Thyroid gland (tissue), 4 donors: ENCODE results near the gene LGR6. TPM values are rescaled to one million over a fixed set of nuclear protein-coding genes. Genes with fewer than 3 reads are reported as not detected.
"Not testable (repeated sequence)": the region's sequence is repeated elsewhere in the genome, so short reads cannot be mapped to it uniquely, and the experiment has no call there.

ENCODE experiments used
- DNase-seq, 2 donors: peaks; one replicate each; pipeline ENCODE4 v3.0.0-alpha.2; 2019
- H3K27ac ChIP-seq, 3 donors: fragments of 200-600 bp; sonication (generic); 1 replicate in 2 of 3; 2 replicates in 1 of 3; pipeline ENCODE4 v1.5.1; 2016 to 2019; ENCODE audit warnings: mild to moderate bottlenecking in 1 of 3, moderate library complexity in 1 of 3
- H3K27me3 ChIP-seq: fragments of 200-600 bp; sonication (generic); one replicate; pipeline ENCODE4 v1.5.1; 2019
- H3K36me3 ChIP-seq, 2 donors: fragments of 200-600 bp; sonication (generic); one replicate each; pipeline ENCODE4 v1.5.1; 2016 to 2019
- H3K4me1 ChIP-seq, 2 donors: fragments of 200-600 bp; sonication (generic); one replicate each; pipeline ENCODE4 v1.5.1; 2017 to 2019
- H3K4me3 ChIP-seq, 3 donors: fragments of 200-600 bp; sonication (generic); replicated peaks in 1 of 3; 1 replicate in 2 of 3; 2 replicates in 1 of 3; pipeline ENCODE4 v1.5.1; 2016; ENCODE audit warnings: mild to moderate bottlenecking in 1 of 3
- H3K9me3 ChIP-seq: fragments of 200-600 bp; sonication (generic); one replicate; pipeline ENCODE4 v1.5.1; 2017
- CTCF ChIP-seq, 6 experiments: fragments of 200-600 bp in 3 of 6; fragments of 450-650 bp in 3 of 6; sonication (generic) in 3 of 6; IDR thresholded peaks; one replicate each; pipeline ENCODE4 v1.5.1; 2016 to 2019; ENCODE audit warnings: antibody characterized with exemption in 6 of 6, mild to moderate bottlenecking in 2 of 6, inconsistent platforms in 1 of 6, moderate library complexity in 1 of 6
- POLR2A ChIP-seq, 2 donors: fragments of 450-650 bp; IDR thresholded peaks; one replicate each; pipeline ENCODE4 v1.6.1; 2017; ENCODE audit warnings: antibody characterized with exemption in 2 of 2, mild to moderate bottlenecking in 2 of 2, moderate library complexity in 1 of 2
- WGBS, 2 donors: methylation state at CpG; one replicate each; pipeline ENCODE4 v1.1.5; 2017; 5-methylcytosine and 5-hydroxymethylcytosine counted together
- intact Hi-C: fragments of 100-400 bp; cut with DNase I; formaldehyde crosslinking; loops from one replicate; pipeline ENCODE4 v1.15.1; 2023
- total RNA-seq, 4 donors: library from RNA; depleted of rRNA; stranded (reverse); fragments of >200 nt; gene quantifications; one replicate each; pipeline ENCODE4 v1.2.3, GENCODE V29; 2016

Gene LGR6
- total RNA-seq, 4 donors from 2014 or later: 2.8 to 7.0 (median 4.5) TPM

DNA sequence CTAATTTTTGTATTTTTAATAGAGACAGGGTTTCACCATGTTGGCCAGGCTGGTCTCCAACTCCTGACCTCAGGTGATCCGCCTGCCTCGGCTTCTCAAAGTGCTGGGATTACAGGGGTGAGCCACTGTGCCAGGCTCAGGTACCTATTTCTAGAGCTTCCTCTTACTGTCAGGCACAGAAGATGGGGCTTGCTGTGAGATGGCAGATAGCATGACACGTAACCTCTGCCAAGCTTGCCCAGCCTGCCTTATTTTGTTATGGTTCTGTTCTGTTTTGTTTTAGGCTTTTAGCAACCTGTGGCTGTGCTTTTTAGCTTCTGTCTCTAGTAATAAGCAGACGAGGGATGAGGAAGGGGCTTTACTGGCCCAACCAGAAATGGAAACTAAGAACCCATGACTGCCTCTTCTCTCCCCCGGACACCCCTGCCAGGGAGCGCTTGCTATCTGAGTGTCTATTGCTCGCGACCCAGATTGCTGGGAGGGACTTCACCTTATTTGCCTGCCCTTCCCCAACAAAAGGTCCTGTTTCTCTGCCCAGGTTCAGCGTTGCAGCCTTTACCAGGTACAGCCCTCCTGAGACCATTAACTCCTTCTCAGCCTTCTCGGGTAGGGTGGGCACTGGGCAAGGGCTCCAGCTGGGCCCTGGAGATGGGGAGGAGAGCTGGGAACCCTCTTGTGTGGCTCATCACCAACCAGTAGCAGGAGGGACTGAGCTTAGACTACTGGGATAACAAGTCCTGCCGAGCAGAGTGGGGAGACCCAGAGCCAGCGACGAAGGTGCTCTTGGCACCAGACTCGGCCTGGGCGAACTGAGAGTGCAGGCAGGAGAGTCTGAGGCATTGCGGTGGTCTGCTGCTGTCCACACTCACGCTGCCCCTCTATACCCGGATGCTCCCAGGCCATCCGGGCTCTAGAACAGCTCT, 13.5 kb upstream of the LGR6 start:
- no peak for DNase-seq
- intact Hi-C loops: loop anchor here (10.0 kb wide), 1 partner anchor 535 kb away; the partner anchor contains the start of gene SYT2
- no peak overlapping the region for H3K27ac ChIP-seq
- no peaks in the 10 kb centered on the region for H3K9me3 ChIP-seq
- WGBS, 2 donors: 78% methylated on average over 16 to 19 of the region's 19 CpGs
- TF ChIP-seq POLR2A (IDR thresholded peaks at IDR 0.05): no peak
- H3K4me3 ChIP-seq: no peak overlapping the region
- no peaks in the 10 kb centered on the region for H3K36me3 ChIP-seq
- H3K27me3 ChIP-seq: no peaks in the 10 kb centered on the region
- H3K4me1 ChIP-seq: no peaks in the 10 kb centered on the region

DNA sequence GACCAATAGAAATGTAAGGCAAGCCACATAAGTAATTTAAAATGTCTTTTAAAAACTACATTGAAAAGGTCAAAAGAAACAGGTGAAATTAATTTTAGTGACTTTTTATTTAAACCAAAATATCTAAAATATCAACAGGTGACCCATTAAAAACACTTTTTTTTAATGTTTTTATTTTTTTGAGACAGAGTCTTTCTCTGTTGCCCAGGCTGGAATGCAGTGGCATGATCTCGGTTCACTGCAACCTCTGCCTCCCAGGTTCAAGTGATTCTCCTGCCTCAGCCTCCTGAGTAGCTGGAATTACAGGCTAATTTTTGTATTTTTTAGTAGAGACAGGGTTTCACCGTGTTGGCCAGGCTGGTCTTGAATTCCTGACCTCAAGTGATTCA, 12.9 kb upstream of the LGR6 start:
- not testable (repeated sequence) for H3K9me3 ChIP-seq, H3K36me3 ChIP-seq, H3K4me1 ChIP-seq, DNase-seq, H3K27me3 ChIP-seq, H3K4me3 ChIP-seq, H3K27ac ChIP-seq
- WGBS, 2 donors: 52 to 55% methylated on average over 2 of the region's 2 CpGs
- intact Hi-C loops: loop anchor here (10.0 kb wide), 1 partner anchor 534 kb away; the partner anchor contains the start of gene SYT2

DNA sequence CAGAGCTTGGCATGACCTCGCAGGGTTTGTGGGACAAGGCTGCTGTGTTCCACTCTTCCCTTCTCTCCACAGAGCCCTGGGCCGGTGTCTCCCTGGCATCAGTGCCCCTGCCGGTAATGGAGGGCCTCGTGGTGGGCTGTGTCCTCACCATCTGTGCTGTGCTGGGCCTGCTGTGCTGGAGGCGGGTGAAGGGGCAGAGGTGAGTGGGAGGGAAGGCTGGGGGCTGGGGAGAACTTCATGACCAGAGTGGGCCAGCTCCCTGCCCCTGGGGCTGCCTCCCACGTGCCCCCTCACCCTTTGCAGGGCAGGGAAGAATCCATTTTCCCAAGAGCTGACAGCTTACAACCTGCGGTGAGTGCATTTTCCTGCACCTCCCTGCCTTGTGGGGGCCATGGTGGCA, 12.0 kb upstream of the LGR6 start:
- H3K27me3 ChIP-seq: no peaks in the 10 kb centered on the region
- 72 to 96% methylated on average over 6 of the region's 7 CpGs for WGBS, 2 donors
- peaks cover 0 to under 1% of the 10 kb centered on the region in 2 donors for H3K4me1 ChIP-seq

GRCh38 chr1:202182040-202182877, 11.3 kb upstream of the LGR6 start:
- TF ChIP-seq CTCF (IDR thresholded peaks at IDR 0.05) (no peak), POLR2A (IDR thresholded peaks at IDR 0.05) (no peak)
- H3K9me3 ChIP-seq: no peaks in the 10 kb centered on the region
- H3K4me1 ChIP-seq: peaks cover 0 to 4% of the 10 kb centered on the region in 2 donors
- no peak overlapping the region for H3K27ac ChIP-seq
- no peaks in the 10 kb centered on the region for H3K27me3 ChIP-seq
- H3K36me3 ChIP-seq: no peaks in the 10 kb centered on the region
- H3K4me3 ChIP-seq: no peak overlapping the region
- no peak for DNase-seq
- 91 to 92% methylated on average over 8 of the region's 8 CpGs for WGBS, 2 donors
- intact Hi-C loops: loop anchor here (10.0 kb wide), 1 partner anchor 533 kb away; the partner anchor contains the start of gene SYT2

More for the DNA sequence above, 12.0 kb upstream of the LGR6 start:
- no peaks in the 10 kb centered on the region for H3K9me3 ChIP-seq
- no peak overlapping the region for H3K4me3 ChIP-seq
- TF ChIP-seq POLR2A (IDR thresholded peaks at IDR 0.05) (no peak), CTCF (IDR thresholded peaks at IDR 0.05) (no peak)
- intact Hi-C loops: loop anchor here (10.0 kb wide), 1 partner anchor 533 kb away; the partner anchor contains the start of gene SYT2
- H3K36me3 ChIP-seq: no peaks in the 10 kb centered on the region
- no peak overlapping the region for H3K27ac ChIP-seq
- DNase-seq: no peak

GRCh38 chr1:202184750-202185460, 8.7 kb upstream of the LGR6 start:
- H3K27me3 ChIP-seq: no peaks in the 10 kb centered on the region
- intact Hi-C loops: loop anchor here (5.0 to 10.0 kb wide), 2 partner anchors 132 to 530 kb away; partner anchors contain the start of gene SYT2
- no peaks in the 10 kb centered on the region for H3K9me3 ChIP-seq
- no peaks in the 10 kb centered on the region for H3K36me3 ChIP-seq
- DNase-seq: peak; percentile 84 to 85
- TF ChIP-seq POLR2A (IDR thresholded peaks at IDR 0.05) (no peak), CTCF (IDR thresholded peaks at IDR 0.05) (peak; percentile 47 to 87 (median 73))
- H3K4me1 ChIP-seq: peaks cover 0 to 4% of the 10 kb centered on the region in 2 donors
- no peak overlapping the region for H3K27ac ChIP-seq
- WGBS, 2 donors: 12 to 21% methylated on average over 15 of the region's 19 CpGs
- H3K4me3 ChIP-seq: no peak overlapping the region
